ENCODE measurements around the gene IRF4. TPM values are rescaled to one million over a fixed set of nuclear protein-coding genes. Genes with fewer than 3 reads are reported as not detected.

Gene IRF4
- polyA plus RNA-seq, 1 of the 3 experiments (the other 2 are of a cell fraction) = not detected

DNA sequence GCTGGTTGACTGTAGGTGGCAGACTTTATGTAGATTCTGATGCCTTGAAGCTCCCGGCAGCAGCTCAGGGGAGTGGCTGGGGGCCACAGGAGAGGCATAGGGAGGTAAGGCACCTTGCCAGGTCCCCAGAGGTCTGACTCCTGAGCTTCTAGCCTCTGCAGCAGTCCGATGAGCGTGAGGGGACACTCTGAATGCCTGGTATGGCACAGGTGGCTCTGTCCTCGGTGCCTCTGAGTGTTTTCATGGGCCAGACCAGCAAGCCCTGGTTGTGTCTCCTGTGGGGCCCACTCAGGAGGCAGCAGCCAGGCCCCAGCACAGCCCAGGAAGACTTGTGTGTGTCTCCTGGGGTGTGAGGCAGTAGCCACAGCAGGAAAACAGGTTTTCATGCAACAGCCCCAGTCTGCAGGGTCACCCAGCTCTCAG lies 39.7 kb upstream of the IRF4 start:
- Histone ChIP-seq H3K79me2 (ENCODE audit: insufficient read depth) (no peaks in the 10 kb centered on the region), H3K9me2 (no peaks in the 10 kb centered on the region), H3K9me3 (no peaks in the 10 kb centered on the region), H3K27me3 (ENCODE audit: insufficient read depth) (peaks cover 32% of the 10 kb centered on the region; the same call in 1 of the 2 replicates), H4K20me1 (ENCODE audit: insufficient read depth) (no peaks in the 10 kb centered on the region), H3K4me1 (ENCODE audit: control insufficient read depth in 1 of 2, insufficient read depth in 2 of 2, low read depth in 1 of 2, low read length in 1 of 2) (no peaks in the 10 kb centered on the region), H3K36me3 (replicated peaks in 1 of 2; ENCODE audit: control insufficient read depth in 1 of 2, insufficient read depth in 2 of 2, low read length in 1 of 2) (no peaks in the 10 kb centered on the region), H3K27ac (ENCODE audit: low read depth in 2 of 2, low read length in 1 of 2) (no peak overlapping the region), H2AFZ (ENCODE audit: low read depth) (no peak overlapping the region), H3K4me2 (no peak overlapping the region), H3F3A (replicated peaks; ENCODE audit: insufficient read depth) (no peaks in the 10 kb centered on the region), H3K4me3 (ENCODE audit: low read depth in 2 of 2, low read length in 1 of 2) (no peak overlapping the region), H3K9ac (no peak overlapping the region)
- ChIA-PET POLR2A (no interaction called here), CTCF (interaction anchor here (3.6 kb wide), 1 partner anchor 9 kb away, joined by 20 read pairs; no protein-coding TSS in a partner anchor)
- no peak for DNase-seq
- 70% methylated on average over 3 of the region's 4 CpGs for WGBS (ENCODE audit: low lambda C conversion rate)
- TF ChIP-seq MEF2A (IDR thresholded peaks at IDR 0.05; ENCODE audit: borderline replicate concordance, low read depth) (no peak), YY1 (IDR thresholded peaks at IDR 0.05; ENCODE audit: low read depth) (no peak), NRF1 (IDR thresholded peaks at IDR 0.05; ENCODE audit: low read depth, low read length) (no peak), TEAD4 (IDR thresholded peaks at IDR 0.05; ENCODE audit: borderline replicate concordance, insufficient read depth) (no peak), TCF12 (IDR thresholded peaks at IDR 0.05) (no peak), SIN3A (IDR thresholded peaks at IDR 0.05; ENCODE audit: borderline replicate concordance, low read depth, low read length) (no peak), SMC3 (IDR thresholded peaks at IDR 0.05; ENCODE audit: low read depth, low read length) (no peak), RFX5 (IDR thresholded peaks at IDR 0.05; ENCODE audit: low read length) (no peak), RCOR1 (IDR thresholded peaks at IDR 0.05; ENCODE audit: low read length) (no peak)
- TF ChIP-seq, protein P1, sequence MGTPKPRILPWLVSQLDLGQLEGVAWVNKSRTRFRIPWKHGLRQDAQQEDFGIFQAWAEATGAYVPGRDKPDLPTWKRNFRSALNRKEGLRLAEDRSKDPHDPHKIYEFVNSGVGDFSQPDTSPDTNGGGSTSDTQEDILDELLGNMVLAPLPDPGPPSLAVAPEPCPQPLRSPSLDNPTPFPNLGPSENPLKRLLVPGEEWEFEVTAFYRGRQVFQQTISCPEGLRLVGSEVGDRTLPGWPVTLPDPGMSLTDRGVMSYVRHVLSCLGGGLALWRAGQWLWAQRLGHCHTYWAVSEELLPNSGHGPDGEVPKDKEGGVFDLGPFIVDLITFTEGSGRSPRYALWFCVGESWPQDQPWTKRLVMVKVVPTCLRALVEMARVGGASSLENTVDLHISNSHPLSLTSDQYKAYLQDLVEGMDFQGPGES (IDR thresholded peaks at IDR 0.05; ENCODE audit: low read depth, low read length) = no peak
- TF ChIP-seq, protein P2, sequence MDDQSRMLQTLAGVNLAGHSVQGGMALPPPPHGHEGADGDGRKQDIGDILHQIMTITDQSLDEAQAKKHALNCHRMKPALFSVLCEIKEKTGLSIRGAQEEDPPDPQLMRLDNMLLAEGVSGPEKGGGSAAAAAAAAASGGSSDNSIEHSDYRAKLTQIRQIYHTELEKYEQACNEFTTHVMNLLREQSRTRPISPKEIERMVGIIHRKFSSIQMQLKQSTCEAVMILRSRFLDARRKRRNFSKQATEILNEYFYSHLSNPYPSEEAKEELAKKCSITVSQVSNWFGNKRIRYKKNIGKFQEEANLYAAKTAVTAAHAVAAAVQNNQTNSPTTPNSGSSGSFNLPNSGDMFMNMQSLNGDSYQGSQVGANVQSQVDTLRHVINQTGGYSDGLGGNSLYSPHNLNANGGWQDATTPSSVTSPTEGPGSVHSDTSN (IDR thresholded peaks at IDR 0.05) = no peak
- TF ChIP-seq, protein P3, sequence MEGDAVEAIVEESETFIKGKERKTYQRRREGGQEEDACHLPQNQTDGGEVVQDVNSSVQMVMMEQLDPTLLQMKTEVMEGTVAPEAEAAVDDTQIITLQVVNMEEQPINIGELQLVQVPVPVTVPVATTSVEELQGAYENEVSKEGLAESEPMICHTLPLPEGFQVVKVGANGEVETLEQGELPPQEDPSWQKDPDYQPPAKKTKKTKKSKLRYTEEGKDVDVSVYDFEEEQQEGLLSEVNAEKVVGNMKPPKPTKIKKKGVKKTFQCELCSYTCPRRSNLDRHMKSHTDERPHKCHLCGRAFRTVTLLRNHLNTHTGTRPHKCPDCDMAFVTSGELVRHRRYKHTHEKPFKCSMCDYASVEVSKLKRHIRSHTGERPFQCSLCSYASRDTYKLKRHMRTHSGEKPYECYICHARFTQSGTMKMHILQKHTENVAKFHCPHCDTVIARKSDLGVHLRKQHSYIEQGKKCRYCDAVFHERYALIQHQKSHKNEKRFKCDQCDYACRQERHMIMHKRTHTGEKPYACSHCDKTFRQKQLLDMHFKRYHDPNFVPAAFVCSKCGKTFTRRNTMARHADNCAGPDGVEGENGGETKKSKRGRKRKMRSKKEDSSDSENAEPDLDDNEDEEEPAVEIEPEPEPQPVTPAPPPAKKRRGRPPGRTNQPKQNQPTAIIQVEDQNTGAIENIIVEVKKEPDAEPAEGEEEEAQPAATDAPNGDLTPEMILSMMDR (IDR thresholded peaks at IDR 0.05) = no peak
- TF ChIP-seq, protein P4, sequence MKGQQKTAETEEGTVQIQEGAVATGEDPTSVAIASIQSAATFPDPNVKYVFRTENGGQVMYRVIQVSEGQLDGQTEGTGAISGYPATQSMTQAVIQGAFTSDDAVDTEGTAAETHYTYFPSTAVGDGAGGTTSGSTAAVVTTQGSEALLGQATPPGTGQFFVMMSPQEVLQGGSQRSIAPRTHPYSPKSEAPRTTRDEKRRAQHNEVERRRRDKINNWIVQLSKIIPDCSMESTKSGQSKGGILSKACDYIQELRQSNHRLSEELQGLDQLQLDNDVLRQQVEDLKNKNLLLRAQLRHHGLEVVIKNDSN (IDR thresholded peaks at IDR 0.05; ENCODE audit: borderline replicate concordance, low read depth) = no peak

DNA sequence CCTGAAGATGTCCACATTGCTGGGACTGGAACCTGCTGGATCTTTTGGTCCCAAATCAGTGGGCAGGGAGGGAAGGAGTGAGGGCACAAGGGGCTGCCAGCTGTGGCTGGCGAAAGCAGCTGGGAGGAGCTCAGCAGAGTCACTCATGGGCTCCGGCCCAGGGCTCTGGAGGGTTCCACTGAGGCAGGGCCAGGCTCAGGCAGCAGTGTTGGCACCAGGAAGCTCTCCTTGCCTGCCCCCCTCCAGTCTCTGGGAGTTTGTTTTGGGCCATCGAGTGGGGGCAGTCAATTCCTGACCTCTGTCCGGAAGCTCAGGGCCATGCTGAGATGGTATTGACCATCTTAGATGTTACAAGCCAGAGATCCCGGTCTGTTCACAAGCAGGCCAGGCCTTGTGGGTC lies 39.1 kb upstream of the IRF4 start:
- no peak overlapping the region for H2AFZ ChIP-seq (ENCODE audit: low read depth)
- no peak overlapping the region for H3K4me2 ChIP-seq
- H3F3A ChIP-seq (replicated peaks; ENCODE audit: insufficient read depth) = no peaks in the 10 kb centered on the region
- no peak overlapping the region for H3K4me3 ChIP-seq (ENCODE audit: low read depth in 2 of 2, low read length in 1 of 2)
- H3K9ac ChIP-seq = no peak overlapping the region
- ChIA-PET POLR2A (no interaction called here), CTCF (interaction anchor here (3.6 kb wide), 1 partner anchor 9 kb away, joined by 20 read pairs; no protein-coding TSS in a partner anchor)
- no peaks in the 10 kb centered on the region for H4K20me1 ChIP-seq (ENCODE audit: insufficient read depth)
- peaks cover 37% of the 10 kb centered on the region; the same call in 1 of the 2 replicates for H3K27me3 ChIP-seq (ENCODE audit: insufficient read depth)
- no peak overlapping the region for H3K27ac ChIP-seq (ENCODE audit: low read depth in 2 of 2, low read length in 1 of 2)
- H3K79me2 ChIP-seq (ENCODE audit: insufficient read depth) = no peaks in the 10 kb centered on the region
- H3K9me2 ChIP-seq = no peaks in the 10 kb centered on the region
- 38% methylated on average over 4 of the region's 5 CpGs for WGBS (ENCODE audit: low lambda C conversion rate)
- no peaks in the 10 kb centered on the region for H3K4me1 ChIP-seq (ENCODE audit: control insufficient read depth in 1 of 2, insufficient read depth in 2 of 2, low read depth in 1 of 2, low read length in 1 of 2)
- H3K9me3 ChIP-seq = no peaks in the 10 kb centered on the region
- no peak for DNase-seq
- H3K36me3 ChIP-seq (replicated peaks in 1 of 2; ENCODE audit: control insufficient read depth in 1 of 2, insufficient read depth in 2 of 2, low read length in 1 of 2) = no peaks in the 10 kb centered on the region
- TF ChIP-seq NFIC (IDR thresholded peaks at IDR 0.05; ENCODE audit: borderline replicate concordance) = no peak
- TF ChIP-seq FOXJ3 (CRISPR knock-in tag; IDR thresholded peaks at IDR 0.05) = no peak
- no peak for TF ChIP-seq RFX5 (IDR thresholded peaks at IDR 0.05; ENCODE audit: low read length)
- no peak for TF ChIP-seq RAD21 (IDR thresholded peaks at IDR 0.05; ENCODE audit: low read length)
- no peak for TF ChIP-seq MEF2A (IDR thresholded peaks at IDR 0.05; ENCODE audit: borderline replicate concordance, low read depth)
- TF ChIP-seq POLR2AphosphoS5 (IDR thresholded peaks at IDR 0.05; ENCODE audit: low read depth, low read length) = no peak
- TF ChIP-seq, protein P5, sequence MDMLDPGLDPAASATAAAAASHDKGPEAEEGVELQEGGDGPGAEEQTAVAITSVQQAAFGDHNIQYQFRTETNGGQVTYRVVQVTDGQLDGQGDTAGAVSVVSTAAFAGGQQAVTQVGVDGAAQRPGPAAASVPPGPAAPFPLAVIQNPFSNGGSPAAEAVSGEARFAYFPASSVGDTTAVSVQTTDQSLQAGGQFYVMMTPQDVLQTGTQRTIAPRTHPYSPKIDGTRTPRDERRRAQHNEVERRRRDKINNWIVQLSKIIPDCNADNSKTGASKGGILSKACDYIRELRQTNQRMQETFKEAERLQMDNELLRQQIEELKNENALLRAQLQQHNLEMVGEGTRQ (IDR thresholded peaks at IDR 0.05; ENCODE audit: borderline replicate concordance, low read depth, low read length) = no peak
- no peak for TF ChIP-seq NRF1 (IDR thresholded peaks at IDR 0.05; ENCODE audit: low read depth, low read length)
- TF ChIP-seq SIN3A (IDR thresholded peaks at IDR 0.05; ENCODE audit: borderline replicate concordance, low read depth, low read length) = no peak
- TF ChIP-seq RXRA (IDR thresholded peaks at IDR 0.05; ENCODE audit: borderline replicate concordance, low read depth) = no peak
- no peak for TF ChIP-seq TAF1 (IDR thresholded peaks at IDR 0.05; ENCODE audit: borderline replicate concordance, low read depth, low read length)
- TF ChIP-seq EZH2phosphoT487 (IDR thresholded peaks at IDR 0.05; ENCODE audit: borderline replicate concordance, low read depth) = no peak
- TF ChIP-seq, protein P1 (IDR thresholded peaks at IDR 0.05; ENCODE audit: low read depth, low read length) = no peak
- TF ChIP-seq TCF12 (IDR thresholded peaks at IDR 0.05) = no peak

All from SK-N-SH (cell line).